GM19043 (cell line): ENCODE measurements around the gene CLEC9A.
"Not testable (repeated sequence)": the region's sequence is repeated elsewhere in the genome, so short reads cannot be mapped to it uniquely, and the experiment has no call there.

Source experiments
- ATAC-seq: cut with Tn5 transposase; IDR thresholded peaks from one replicate; pipeline ENCODE4 v1.9.1; 2021; ENCODE audit warnings: low read depth; ENCODE audit not compliant: unreplicated experiment

The CLEC9A gene

GRCh38 chr12:10030446-10030845 is at the start of gene CLEC9A:
CLEC9A (plus strand) TSS chr12:10030682; CDS start chr12:10052688, 22,006 bp downstream.
- no peak for ATAC-seq

DNA sequence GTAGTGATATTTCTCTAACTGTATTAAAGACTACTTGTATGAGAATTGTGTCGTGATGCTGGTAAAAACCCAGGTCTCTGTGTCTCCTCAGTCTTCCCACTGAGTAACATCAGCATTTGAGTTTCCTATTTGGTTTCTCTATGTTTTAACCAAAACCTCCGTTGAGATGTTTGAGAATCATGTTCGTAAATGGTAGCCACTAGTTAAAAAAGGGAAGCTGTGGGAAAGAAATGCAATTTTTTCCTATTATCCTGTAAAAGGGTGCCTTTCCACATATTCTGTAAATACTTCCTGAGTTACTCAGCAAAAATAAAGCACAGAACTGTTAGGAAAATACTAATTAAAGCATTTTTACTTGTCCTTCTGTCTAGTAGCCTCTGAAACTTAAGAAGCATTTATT is 38.6 kb upstream of the CLEC9A start:
- no peak for ATAC-seq

GRCh38 chr12:9992296-9992695 is 38.2 kb upstream of the CLEC9A start:
- ATAC-seq = no peak

DNA sequence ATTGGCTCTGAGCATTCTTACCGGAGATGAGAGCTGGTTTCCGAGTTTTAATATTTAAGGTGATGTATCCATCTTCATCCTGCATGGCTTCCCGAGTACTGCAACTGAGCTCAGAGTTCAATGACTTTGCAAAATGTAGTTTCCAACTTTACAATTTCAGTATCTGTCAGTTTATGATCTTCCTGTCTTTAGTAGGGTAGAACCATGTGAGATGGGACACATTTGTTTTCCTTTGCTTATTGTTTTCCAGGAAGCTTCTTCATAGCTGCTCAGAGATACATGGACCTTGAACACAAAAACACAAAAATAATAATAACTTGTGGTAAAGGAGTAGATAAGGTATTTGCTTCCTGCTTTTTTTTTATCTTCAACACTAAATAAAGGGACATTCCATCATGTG is 31.5 kb upstream of the CLEC9A start, which contains the start of gene CLEC1B:
CLEC1B (minus strand) TSS at position 106 of the 400 bp plus-strand sequence; CDS start at position 85, 21 bp downstream.
- no peak for ATAC-seq

- ATAC-seq = no peak
Observed at GRCh38 chr12:10001171-10001776, 29.2 kb upstream of the CLEC9A start.

GRCh38 chr12:10012630-10013330 is 17.7 kb upstream of the CLEC9A start:
- ATAC-seq = no peak

GRCh38 chr12:10015450-10015849 is 15.0 kb upstream of the CLEC9A start:
- no peak for ATAC-seq

DNA sequence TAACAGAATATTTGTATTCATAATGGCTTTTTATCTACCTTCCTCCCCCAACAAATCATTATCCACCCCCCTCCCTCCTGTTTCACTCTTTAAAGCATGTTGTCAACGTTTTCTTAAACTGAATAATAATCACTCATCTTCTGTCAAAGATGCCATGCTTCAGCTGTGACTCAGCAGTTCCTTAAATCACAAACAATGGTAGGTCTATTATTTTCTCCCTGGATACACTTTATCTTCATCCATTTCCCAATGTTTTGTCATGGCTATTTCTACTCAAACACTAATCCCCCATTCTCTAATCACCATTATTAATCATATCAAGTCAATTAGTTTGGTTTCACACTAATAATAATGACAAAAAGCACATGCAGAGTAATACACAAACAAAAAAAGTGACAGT is 13.6 kb upstream of the CLEC9A start:
- no peak for ATAC-seq

GRCh38 chr12:10018386-10018785 is 12.1 kb upstream of the CLEC9A start:
- no peak for ATAC-seq

- ATAC-seq = no peak
Observed at GRCh38 chr12:10021342-10021741, 9.1 kb upstream of the CLEC9A start.

DNA sequence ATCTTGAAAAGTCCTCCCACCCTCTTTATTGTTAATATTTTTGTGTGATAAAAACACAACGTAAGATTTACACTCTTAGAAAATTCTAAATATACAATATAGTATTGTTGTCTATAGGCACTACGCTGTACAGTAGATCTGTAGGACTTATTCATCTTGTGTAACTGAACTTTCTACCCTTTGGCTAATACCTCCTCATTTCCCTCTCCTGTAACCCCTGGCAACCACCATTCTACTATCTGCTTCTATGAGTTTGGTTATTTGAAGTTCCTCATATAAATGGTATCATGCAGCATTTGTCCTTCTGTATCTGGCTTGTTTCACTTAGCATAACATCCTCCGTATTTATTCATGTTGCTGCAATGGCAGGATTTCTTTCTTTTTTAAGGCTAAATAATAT is 5.2 kb upstream of the CLEC9A start:
- no peak for ATAC-seq

DNA sequence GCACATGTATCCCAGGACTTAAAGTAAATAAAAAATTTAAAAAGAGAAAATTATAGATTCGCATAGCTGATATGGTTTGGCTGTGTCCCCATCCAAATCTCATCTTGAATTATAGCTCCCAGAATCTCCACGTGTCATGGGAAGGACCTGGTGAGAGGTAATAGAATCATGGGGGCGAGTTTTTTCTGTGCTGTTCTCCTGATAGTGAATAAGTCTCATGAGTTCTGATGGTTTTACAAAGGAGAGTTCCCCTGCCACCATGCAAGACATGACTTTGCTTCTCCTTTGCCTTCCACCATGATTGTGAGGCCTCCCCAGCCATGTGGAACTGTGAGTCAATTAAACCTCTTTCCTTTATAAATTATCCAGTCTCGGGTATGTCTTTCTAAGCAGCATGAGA is 3.8 kb upstream of the CLEC9A start:
- ATAC-seq = not testable (repeated sequence)

DNA sequence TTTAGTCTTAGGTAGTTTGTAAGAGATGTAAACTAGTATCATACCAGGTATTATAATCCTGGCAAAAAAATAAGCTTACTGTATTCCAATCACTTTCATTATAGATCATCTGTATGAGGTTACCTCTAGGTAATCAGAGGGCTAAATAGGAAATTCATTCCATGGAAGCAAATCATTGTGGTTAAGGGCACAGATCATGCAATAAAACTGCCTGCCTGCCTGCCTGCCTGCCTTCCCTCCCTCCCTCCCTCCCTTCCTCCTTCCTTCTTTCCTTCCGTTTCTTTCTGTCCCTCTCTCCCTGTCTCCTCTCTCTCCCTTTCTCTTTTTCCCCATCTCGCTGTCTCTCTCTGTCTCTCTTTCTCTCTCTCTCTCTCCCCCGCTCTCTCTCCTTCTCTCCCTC is 3.2 kb upstream of the CLEC9A start:
- ATAC-seq = no peak

DNA sequence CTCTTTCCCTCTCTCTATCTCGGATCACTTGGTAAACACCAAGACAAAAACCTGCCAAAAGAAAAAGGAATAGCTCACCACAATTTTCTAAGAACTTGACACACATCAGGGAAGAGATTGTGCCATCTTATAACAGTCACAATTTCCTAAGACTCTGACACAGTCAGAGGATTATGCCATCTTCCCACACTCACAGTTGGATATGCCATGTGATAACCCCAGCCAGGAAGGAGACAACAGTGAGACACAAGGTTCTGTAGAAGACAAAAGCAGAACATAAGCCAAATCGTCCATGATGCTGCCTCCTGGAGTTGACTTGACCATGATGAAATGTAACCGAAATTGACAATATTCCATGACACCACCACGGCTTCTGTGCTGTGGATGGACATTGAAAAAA is 2.8 kb upstream of the CLEC9A start:
- no peak for ATAC-seq

GRCh38 chr12:10031321-10031720 is 839 bp downstream of the CLEC9A start:
- ATAC-seq = no peak

DNA sequence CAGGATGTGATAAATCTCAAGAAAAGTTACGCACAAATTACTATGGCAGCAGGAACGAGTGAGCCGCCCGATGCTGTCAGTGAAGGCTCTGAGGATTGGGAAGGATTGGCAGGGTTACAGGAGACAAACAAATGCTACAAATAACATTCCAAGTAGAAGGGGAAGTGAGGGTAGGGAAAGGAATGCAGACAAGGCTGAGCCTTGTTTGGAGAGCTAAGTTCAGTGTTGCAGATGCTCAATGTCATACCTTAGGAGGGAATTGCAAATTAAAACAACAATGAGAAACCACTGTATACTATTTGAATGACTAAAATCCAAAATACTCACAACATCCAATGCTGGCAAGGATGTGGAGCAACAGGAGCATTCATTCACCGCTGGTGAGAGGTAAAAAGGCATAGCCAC is 1.3 kb downstream of the CLEC9A start:
- no peak for ATAC-seq

- no peak for ATAC-seq
Observed at GRCh38 chr12:10033783-10034545, 3.5 kb downstream of the CLEC9A start.

DNA sequence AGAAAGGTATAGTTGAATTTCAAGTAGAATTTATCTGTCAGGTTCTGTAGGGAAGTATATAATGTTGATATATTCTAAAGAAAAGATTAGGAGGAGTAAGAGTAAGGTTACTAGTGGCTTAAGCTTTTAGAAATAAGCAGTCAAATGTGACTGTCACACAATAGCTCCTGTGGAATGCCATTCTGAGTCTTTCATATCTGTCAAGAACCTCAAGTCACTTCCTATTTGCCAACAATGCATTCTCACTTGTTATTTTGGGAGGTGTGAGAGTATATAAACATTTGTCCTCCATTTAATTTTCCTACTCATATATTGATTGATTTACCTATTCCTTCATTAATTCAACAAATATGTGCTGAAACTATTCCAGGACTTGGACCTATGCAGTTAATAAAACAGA is 11.7 kb downstream of the CLEC9A start:
- no peak for ATAC-seq

GRCh38 chr12:10048526-10048925 is 18.0 kb downstream of the CLEC9A start:
- ATAC-seq = no peak

- no peak for ATAC-seq
Observed at GRCh38 chr12:10052193-10052913, 21.9 kb downstream of the CLEC9A start.

DNA sequence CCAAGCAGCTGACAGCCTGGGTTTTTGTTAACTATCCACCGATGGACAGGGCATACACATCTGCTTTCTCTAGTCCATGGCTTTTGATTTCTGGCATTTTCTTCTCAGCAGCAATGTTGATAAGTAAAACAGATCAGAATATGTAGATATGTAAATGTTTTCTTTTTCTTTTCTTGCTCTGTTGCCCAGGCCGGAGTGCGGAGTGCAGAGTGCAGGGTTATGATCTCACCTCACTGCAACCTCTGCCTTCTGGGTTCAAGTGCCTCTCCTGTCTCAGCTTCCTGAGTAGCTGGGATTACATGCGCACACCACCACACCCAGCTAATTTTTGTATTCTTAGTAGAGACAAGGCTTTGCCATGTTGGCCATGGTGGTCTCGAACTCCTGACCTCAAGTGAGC is 27.9 kb downstream of the CLEC9A start:
- no peak for ATAC-seq
